ENCODE results near the gene DOK4. TPM values are rescaled to one million over a fixed set of nuclear protein-coding genes. Genes with fewer than 3 reads are reported as not detected.

Gene DOK4
- total RNA-seq, 3 donors from 2014 or later: 68.4 to 143 (median 101) TPM

DNA sequence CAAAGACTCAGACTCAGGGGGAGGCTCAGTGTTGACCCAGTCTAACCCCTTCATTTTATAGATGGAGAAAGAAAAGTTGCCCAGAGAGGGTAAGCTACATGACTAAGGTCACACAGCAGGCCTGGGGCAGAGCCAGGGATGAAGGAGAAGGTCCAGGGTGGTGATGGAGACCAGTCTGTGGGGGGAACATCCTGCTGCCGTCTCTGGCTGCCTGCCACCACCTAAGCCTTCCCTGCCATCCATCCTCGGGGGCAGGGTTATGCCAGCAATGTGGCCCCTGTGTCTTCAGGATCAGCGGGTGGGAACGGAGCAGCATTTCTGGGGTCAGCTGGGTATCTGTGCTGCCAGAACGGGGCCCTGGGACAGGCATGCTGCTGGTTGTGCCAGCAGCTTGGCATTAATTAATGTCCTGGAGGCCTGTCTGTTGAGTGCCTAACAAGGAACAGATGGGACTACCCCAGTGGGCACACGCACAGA is 5.5 kb downstream of the DOK4 start:
- Histone ChIP-seq H3K9me3 (no peaks in the 10 kb centered on the region), H3K4me3 (no peak overlapping the region), H3K4me1 (ENCODE audit: low read depth) (peaks cover 36% of the 10 kb centered on the region), H3K36me3 (ENCODE audit: low read depth) (no peaks in the 10 kb centered on the region)
- TF ChIP-seq, protein P1, sequence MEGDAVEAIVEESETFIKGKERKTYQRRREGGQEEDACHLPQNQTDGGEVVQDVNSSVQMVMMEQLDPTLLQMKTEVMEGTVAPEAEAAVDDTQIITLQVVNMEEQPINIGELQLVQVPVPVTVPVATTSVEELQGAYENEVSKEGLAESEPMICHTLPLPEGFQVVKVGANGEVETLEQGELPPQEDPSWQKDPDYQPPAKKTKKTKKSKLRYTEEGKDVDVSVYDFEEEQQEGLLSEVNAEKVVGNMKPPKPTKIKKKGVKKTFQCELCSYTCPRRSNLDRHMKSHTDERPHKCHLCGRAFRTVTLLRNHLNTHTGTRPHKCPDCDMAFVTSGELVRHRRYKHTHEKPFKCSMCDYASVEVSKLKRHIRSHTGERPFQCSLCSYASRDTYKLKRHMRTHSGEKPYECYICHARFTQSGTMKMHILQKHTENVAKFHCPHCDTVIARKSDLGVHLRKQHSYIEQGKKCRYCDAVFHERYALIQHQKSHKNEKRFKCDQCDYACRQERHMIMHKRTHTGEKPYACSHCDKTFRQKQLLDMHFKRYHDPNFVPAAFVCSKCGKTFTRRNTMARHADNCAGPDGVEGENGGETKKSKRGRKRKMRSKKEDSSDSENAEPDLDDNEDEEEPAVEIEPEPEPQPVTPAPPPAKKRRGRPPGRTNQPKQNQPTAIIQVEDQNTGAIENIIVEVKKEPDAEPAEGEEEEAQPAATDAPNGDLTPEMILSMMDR (IDR thresholded peaks at IDR 0.05): no peak
- ATAC-seq: no peak
- DNase-seq: peak in 2 of 3 donors; percentile 49 to 55
- intact Hi-C loops (cut with DNase I, micrococcal nuclease): no loop called here

GRCh38 chr16:57479976-57480753 is 6.1 kb downstream of the DOK4 start:
- TF ChIP-seq, protein P1 (IDR thresholded peaks at IDR 0.05): no peak
- Histone ChIP-seq H3K4me3 (no peak overlapping the region), H3K9me3 (no peaks in the 10 kb centered on the region), H3K4me1 (ENCODE audit: low read depth) (peaks cover 32% of the 10 kb centered on the region), H3K36me3 (ENCODE audit: low read depth) (no peaks in the 10 kb centered on the region)
- ATAC-seq (peak; percentile 90), DNase-seq (peak; percentile 89 to 92 (median 92))
- intact Hi-C loops (cut with DNase I, micrococcal nuclease): no loop called here

DNA sequence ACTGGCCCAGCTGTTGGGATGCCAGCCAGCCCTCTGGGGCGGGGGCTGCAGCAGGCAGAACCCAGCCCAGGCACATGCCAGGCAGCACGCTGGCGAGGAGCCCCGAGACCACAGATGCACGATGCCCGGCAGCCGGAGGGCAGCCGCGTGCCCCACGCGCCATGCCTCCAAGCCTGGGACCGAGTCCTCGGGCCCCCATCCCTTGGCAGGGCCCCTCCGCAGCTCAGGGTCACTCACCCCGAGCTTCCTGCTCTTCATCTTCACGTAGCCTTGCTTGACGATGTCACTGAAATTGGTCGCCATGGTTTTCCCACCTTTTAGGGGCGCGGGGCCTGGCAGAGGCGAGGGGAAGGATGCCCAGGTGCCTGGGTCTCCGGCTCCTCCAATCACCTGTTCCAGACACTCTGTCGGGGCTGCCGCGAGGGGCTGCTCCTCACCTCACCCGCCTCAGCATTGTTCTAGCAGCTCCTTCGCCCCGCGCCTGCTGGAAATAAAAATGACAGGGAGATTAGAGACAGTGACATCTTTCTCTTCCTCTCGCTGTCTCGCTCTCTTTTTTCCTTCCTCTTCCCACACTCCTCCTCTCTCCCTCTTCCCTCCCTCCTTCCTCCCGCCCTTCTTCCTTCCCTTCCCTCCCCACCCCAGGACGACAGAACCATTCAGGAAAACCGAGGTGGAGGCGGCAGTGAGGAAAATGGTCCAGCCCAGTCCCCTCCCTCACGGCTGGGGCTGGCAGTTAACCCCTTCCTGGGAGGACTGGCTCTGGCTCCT is 6.9 kb downstream of the DOK4 start:
- ATAC-seq (peak; percentile 85), DNase-seq (peak; percentile 79 to 86 (median 80))
- no peaks in the 10 kb centered on the region for H3K9me3 ChIP-seq
- peaks cover 2% of the 10 kb centered on the region for H3K36me3 ChIP-seq (ENCODE audit: low read depth)
- peaks cover 24% of the 10 kb centered on the region for H3K4me1 ChIP-seq (ENCODE audit: low read depth)
- intact Hi-C loops (cut with DNase I, micrococcal nuclease): no loop called here
- TF ChIP-seq, protein P1 (IDR thresholded peaks at IDR 0.05): no peak
- no peak overlapping the region for H3K4me3 ChIP-seq

GRCh38 chr16:57478396-57479204 is 7.7 kb downstream of the DOK4 start:
- H3K4me3 ChIP-seq: no peak overlapping the region
- intact Hi-C loops (cut with DNase I, micrococcal nuclease): no loop called here
- peaks cover 24% of the 10 kb centered on the region for H3K4me1 ChIP-seq (ENCODE audit: low read depth)
- no peaks in the 10 kb centered on the region for H3K9me3 ChIP-seq
- DNase-seq: no peak
- H3K36me3 ChIP-seq (ENCODE audit: low read depth): peaks cover 4% of the 10 kb centered on the region
- TF ChIP-seq, protein P1 (IDR thresholded peaks at IDR 0.05): no peak
- no peak for ATAC-seq

DNA sequence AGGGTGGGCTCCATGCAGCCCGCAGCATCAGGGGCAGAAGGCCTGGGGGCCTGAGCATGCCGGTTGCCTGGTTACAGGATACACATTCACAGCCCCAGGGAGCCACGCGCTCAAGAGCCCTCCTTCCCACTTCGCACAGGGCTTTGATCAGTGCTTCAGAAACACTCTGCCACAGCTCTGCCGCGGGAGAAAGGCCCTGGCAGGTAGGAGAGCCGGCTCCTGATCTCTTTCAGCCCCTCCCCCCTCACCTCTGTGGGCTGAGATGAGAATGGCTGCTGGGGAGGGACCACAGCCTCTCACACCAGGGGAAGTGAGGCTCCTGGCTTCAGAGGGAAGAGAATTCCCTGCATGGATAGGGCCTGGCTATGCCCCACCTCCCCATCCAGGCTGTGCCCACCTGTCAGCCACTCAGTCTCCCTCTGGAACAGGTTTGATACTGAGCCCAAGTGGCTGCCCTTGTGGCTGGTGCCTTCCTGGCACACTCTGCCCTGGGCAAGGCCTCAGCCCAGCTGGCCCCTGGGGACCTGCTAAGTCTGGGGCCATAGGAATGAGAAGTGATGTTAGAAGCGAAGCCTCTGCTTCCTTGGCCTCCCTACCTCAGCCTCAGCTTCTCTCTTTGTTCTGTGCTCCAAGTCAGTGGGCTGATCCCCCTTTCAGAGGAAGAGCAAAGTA is 8.6 kb downstream of the DOK4 start:
- H3K9me3 ChIP-seq: no peaks in the 10 kb centered on the region
- no peak for DNase-seq
- no peak overlapping the region for H3K4me3 ChIP-seq
- TF ChIP-seq, protein P1 (IDR thresholded peaks at IDR 0.05): no peak
- H3K36me3 ChIP-seq (ENCODE audit: low read depth): peaks cover 4% of the 10 kb centered on the region
- no peak for ATAC-seq
- peaks cover 24% of the 10 kb centered on the region for H3K4me1 ChIP-seq (ENCODE audit: low read depth)
- intact Hi-C loops (cut with DNase I, micrococcal nuclease): no loop called here

All from mucosa of descending colon (tissue), 3 donors.